ENCODE measurements around the gene AIMP1.

The AIMP1 gene
- long read RNA-seq, transcript AIMP1-202 (7 exons, 2,586 nt) = major isoform, 85 of 142 reads
- long read RNA-seq, partial matches to known transcripts = 10 of 142 reads
- long read RNA-seq, other reads (novel, unspliced or antisense) = 46 of 142 reads

DNA sequence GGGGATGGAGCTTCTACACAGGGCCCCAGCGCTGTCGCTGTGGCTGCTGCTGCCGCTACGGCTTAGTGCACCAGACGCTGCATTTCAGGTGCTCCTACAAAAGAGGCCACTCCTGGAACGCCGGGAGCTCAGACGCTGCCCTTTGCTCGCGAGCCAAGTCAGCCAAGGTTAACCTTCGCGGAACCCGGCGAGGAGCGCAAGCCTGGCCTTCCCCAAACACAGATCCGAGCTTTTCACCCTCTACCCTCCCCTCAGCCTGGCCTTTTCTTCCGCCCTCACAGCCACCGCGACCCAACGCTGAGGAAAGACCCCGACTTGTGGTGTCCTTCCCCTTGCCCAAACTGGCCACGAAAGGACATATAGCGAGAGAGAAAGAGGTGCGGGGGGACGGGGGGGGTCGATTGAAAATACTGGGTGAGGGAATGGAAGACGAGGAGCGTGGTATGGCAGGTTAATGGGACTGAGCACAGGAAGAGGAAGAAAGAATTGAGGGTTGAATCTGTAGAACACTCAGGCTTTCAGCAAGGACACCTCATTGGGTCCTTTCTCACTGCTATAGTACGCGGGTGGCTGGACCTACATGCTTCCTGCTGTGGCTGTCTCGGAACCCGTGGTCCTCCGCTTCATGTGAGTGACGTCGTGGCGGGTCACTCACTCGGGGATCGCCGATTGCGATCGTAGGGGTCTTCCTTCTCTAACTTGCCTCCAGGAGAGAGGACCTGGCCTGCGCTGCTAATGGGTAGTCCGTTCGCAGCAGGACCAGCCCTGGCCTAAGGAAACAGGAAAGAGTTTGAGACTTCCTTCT, at the start of gene AIMP1, which contains the start of gene TBCK:
AIMP1 (plus strand) TSS at position 583 of the 805 bp plus-strand sequence. CDS start 8,460 bp downstream, outside the sequence.
TBCK (minus strand) TSS at position 242 of the 805 bp plus-strand sequence. CDS start 7,249 bp downstream, outside the sequence.
- peak; percentile 82 to 94 for DNase-seq (ENCODE audit: low read depth in 1 of 2, low spot score in 1 of 2)
- Histone ChIP-seq H3K27me3 (ENCODE audit: insufficient read depth, poor library complexity, severe bottlenecking) (no peaks in the 10 kb centered on the region), H3K4me3 (replicated peaks; ENCODE audit: insufficient read depth, low read length) (peak within 1 kb of the TSS; percentile 94), H3K27ac (replicated peaks) (peak within 1 kb of the TSS; percentile 100)
- peak; percentile 9; the same call in 1 of the 2 replicates for TF ChIP-seq SPI1 (IDR thresholded peaks at IDR 0.05; ENCODE audit: borderline replicate concordance, low read depth)
- TF ChIP-seq CTCF (IDR thresholded peaks at IDR 0.05; ENCODE audit: insufficient read depth, low read length) = no peak
- peak; percentile 82 for TF ChIP-seq POLR2AphosphoS5 (IDR thresholded peaks at IDR 0.05; ENCODE audit: low read depth)

GRCh38 chr4:106268786-106269185, 47.6 kb upstream of the AIMP1 start:
- TF ChIP-seq GABPA (IDR thresholded peaks at IDR 0.05; ENCODE audit: low read depth) = no peak
- TF ChIP-seq SPI1 (IDR thresholded peaks at IDR 0.05; ENCODE audit: borderline replicate concordance, low read depth) = no peak
- TF ChIP-seq CTCF (IDR thresholded peaks at IDR 0.05; ENCODE audit: insufficient read depth, low read length) = no peak
- TF ChIP-seq POLR2AphosphoS5 (IDR thresholded peaks at IDR 0.05; ENCODE audit: low read depth) = no peak
- TF ChIP-seq, protein P1, sequence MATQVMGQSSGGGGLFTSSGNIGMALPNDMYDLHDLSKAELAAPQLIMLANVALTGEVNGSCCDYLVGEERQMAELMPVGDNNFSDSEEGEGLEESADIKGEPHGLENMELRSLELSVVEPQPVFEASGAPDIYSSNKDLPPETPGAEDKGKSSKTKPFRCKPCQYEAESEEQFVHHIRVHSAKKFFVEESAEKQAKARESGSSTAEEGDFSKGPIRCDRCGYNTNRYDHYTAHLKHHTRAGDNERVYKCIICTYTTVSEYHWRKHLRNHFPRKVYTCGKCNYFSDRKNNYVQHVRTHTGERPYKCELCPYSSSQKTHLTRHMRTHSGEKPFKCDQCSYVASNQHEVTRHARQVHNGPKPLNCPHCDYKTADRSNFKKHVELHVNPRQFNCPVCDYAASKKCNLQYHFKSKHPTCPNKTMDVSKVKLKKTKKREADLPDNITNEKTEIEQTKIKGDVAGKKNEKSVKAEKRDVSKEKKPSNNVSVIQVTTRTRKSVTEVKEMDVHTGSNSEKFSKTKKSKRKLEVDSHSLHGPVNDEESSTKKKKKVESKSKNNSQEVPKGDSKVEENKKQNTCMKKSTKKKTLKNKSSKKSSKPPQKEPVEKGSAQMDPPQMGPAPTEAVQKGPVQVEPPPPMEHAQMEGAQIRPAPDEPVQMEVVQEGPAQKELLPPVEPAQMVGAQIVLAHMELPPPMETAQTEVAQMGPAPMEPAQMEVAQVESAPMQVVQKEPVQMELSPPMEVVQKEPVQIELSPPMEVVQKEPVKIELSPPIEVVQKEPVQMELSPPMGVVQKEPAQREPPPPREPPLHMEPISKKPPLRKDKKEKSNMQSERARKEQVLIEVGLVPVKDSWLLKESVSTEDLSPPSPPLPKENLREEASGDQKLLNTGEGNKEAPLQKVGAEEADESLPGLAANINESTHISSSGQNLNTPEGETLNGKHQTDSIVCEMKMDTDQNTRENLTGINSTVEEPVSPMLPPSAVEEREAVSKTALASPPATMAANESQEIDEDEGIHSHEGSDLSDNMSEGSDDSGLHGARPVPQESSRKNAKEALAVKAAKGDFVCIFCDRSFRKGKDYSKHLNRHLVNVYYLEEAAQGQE (IDR thresholded peaks at IDR 0.05; ENCODE audit: insufficient replicate concordance, low read depth) = no peak
- H3K27ac ChIP-seq (replicated peaks) = no peak overlapping the region
- no peak overlapping the region for H3K4me3 ChIP-seq (replicated peaks; ENCODE audit: insufficient read depth, low read length)
- no peaks in the 10 kb centered on the region for H3K27me3 ChIP-seq (ENCODE audit: insufficient read depth, poor library complexity, severe bottlenecking)
- DNase-seq (ENCODE audit: low read depth in 1 of 2, low spot score in 1 of 2) = no peak

GRCh38 chr4:106269711-106270110, 46.6 kb upstream of the AIMP1 start:
- TF ChIP-seq CTCF (IDR thresholded peaks at IDR 0.05; ENCODE audit: insufficient read depth, low read length) = no peak
- TF ChIP-seq SPI1 (IDR thresholded peaks at IDR 0.05; ENCODE audit: borderline replicate concordance, low read depth) = no peak
- TF ChIP-seq, protein P1 (IDR thresholded peaks at IDR 0.05; ENCODE audit: insufficient replicate concordance, low read depth) = no peak
- H3K4me3 ChIP-seq (replicated peaks; ENCODE audit: insufficient read depth, low read length) = no peak overlapping the region
- H3K27ac ChIP-seq (replicated peaks) = no peak overlapping the region
- no peaks in the 10 kb centered on the region for H3K27me3 ChIP-seq (ENCODE audit: insufficient read depth, poor library complexity, severe bottlenecking)
- DNase-seq (ENCODE audit: low read depth in 1 of 2, low spot score in 1 of 2) = no peak
